K562 treated with DMSO at 1 percent for 48 hours (cell line): Measurements from ENCODE around the gene ADAMTS18. TPM values are rescaled to one million over a fixed set of nuclear protein-coding genes. Genes with fewer than 3 reads are reported as not detected.

ENCODE experiments used
- total RNA-seq: library from RNA; unstranded; fragments of 300-600 nt; gene quantifications from 2 replicates; pipeline ENCODE4 v1.2.3, GENCODE V29; 2022; ENCODE audit warnings: low replicate concordance; ENCODE audit errors: extremely low read depth

The ADAMTS18 gene
- total RNA-seq = not detected in 2 replicates

GRCh38 chr16:77434530-77435271 is at the start of gene ADAMTS18:
TSS of gene ADAMTS18 (minus strand) at chr16:77435034. CDS start at chr16:77434695, 339 bp downstream.

Other genes with a start within 250 kb of the ADAMTS18 start
- gene MON1B, start 243.8 kb downstream of the ADAMTS18 start, total RNA-seq = not detected in 2 replicates
- gene SYCE1L, start 235.6 kb downstream of the ADAMTS18 start, total RNA-seq = not detected in 2 replicates